PC-3 (cell line): ENCODE measurements around the gene CNIH3.

Experiments used
- CTCF ChIP-seq: fragments of 300-600 bp; sonication (generic); conservative IDR thresholded peaks from 2 replicates; pipeline ENCODE4 v1.5.1; 2017; ENCODE audit warnings: antibody characterized with exemption, low read depth, mild to moderate bottlenecking, low read length
- EZH2 ChIP-seq: fragments of 300-600 bp; sonication (generic); IDR thresholded peaks from one replicate; pipeline ENCODE4 v1.6.1; 2017; ENCODE audit warnings: antibody characterized with exemption, mild to moderate bottlenecking, low read length; ENCODE audit not compliant: unreplicated experiment

- peak; percentile 84 for TF ChIP-seq CTCF
- no peak for TF ChIP-seq EZH2
Observed at GRCh38 chr1:224700918-224701531, 84.9 kb downstream of the CNIH3 start.
